Suppressor macrophage treated with lipopolysaccharide for 4 hours (primary cell): Measurements from ENCODE around the gene AGAP9.
"Not testable (repeated sequence)": the region's sequence is repeated elsewhere in the genome, so short reads cannot be mapped to it uniquely, and the experiment has no call there.

ENCODE experiments used
- DNase-seq: peaks from one replicate; pipeline ENCODE4 v3.0.0-alpha.2; 2020

Gene AGAP9

GRCh38 chr10:47456079-47456785 is 67.2 kb downstream of the AGAP9 start:
- no peak for DNase-seq

GRCh38 chr10:47455350-47456078 is 67.9 kb downstream of the AGAP9 start:
- DNase-seq, result not testable (repeated sequence)

- no peak for DNase-seq
Measured at GRCh38 chr10:47454780-47455058, 68.7 kb downstream of the AGAP9 start.

GRCh38 chr10:47454008-47454779 is 69.2 kb downstream of the AGAP9 start:
- DNase-seq, result no peak

GRCh38 chr10:47453141-47454007 is 70.1 kb downstream of the AGAP9 start:
- DNase-seq, result no peak

- no peak for DNase-seq
Measured at GRCh38 chr10:47452495-47453140, 70.8 kb downstream of the AGAP9 start.

- no peak for DNase-seq
Measured at GRCh38 chr10:47451998-47452494, 71.4 kb downstream of the AGAP9 start.
